ENCODE measurements around the gene OR5AS1.
"Not testable (repeated sequence)": the region's sequence is repeated elsewhere in the genome, so short reads cannot be mapped to it uniquely, and the experiment has no call there.

DNA sequence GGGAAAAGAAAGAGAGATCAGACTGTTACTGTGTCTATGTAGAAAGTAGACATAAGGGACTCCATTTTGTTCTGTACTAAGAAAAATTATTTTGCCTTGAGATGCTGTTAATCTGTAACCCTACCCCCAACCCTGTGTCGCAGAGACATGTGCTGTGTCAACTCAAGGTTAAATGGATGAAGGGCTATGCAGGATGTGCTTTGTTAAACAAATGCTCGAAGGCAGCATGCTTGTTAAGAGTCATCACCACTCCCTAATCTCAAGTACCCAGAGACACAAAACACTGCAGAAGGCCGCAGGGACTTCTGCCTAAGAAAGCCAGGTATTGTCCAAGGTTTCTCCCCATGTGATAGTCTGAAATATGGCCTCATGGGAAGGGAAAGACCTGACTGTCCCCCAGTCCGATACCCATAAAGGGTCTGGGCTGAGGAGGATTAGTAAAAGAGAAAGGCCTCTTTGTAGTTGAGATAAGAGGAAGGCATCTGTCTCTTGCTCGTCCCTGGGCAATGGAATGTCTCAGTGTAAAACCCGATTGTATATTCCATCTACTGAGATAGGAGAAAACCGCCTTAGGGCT is 30.3 kb downstream of the OR5AS1 start:
- TF ChIP-seq, protein P1, sequence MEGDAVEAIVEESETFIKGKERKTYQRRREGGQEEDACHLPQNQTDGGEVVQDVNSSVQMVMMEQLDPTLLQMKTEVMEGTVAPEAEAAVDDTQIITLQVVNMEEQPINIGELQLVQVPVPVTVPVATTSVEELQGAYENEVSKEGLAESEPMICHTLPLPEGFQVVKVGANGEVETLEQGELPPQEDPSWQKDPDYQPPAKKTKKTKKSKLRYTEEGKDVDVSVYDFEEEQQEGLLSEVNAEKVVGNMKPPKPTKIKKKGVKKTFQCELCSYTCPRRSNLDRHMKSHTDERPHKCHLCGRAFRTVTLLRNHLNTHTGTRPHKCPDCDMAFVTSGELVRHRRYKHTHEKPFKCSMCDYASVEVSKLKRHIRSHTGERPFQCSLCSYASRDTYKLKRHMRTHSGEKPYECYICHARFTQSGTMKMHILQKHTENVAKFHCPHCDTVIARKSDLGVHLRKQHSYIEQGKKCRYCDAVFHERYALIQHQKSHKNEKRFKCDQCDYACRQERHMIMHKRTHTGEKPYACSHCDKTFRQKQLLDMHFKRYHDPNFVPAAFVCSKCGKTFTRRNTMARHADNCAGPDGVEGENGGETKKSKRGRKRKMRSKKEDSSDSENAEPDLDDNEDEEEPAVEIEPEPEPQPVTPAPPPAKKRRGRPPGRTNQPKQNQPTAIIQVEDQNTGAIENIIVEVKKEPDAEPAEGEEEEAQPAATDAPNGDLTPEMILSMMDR (IDR thresholded peaks at IDR 0.05) = not testable (repeated sequence)
- TF ChIP-seq POLR2A, POLR2AphosphoS5 (IDR thresholded peaks at IDR 0.05): not testable (repeated sequence)

Measured in gastroesophageal sphincter (tissue), 3 donors.